ENCODE results near the gene CD68. TPM values are rescaled to one million over a fixed set of nuclear protein-coding genes. Genes with fewer than 3 reads are reported as not detected.
"Not testable (repeated sequence)": the region's sequence is repeated elsewhere in the genome, so short reads cannot be mapped to it uniquely, and the experiment has no call there.

Gene CD68
- total and polyA plus RNA-seq, 4 donors, result 33.3 to 595 (median 395) TPM

DNA sequence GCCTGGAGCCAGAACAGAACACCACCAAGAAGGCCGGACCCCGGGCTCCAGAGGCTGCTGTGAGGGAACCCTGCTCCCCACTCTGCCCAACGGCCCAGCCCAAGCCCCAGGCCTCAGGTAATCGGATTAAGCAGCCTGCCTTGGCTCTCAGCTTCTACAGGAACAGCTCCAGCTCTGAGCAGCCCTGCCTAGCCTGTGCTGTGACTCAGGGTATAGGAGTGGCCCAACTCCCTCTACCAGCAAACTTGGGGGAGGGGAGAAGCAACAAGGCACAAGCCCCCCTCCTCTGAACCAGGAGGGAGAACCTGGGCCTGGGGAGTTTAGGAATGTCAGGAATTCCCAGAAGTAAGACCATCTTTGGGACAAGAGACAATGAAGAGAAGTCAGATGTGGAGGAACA, 11.3 kb downstream of the CD68 start:
- TF ChIP-seq, protein P1, sequence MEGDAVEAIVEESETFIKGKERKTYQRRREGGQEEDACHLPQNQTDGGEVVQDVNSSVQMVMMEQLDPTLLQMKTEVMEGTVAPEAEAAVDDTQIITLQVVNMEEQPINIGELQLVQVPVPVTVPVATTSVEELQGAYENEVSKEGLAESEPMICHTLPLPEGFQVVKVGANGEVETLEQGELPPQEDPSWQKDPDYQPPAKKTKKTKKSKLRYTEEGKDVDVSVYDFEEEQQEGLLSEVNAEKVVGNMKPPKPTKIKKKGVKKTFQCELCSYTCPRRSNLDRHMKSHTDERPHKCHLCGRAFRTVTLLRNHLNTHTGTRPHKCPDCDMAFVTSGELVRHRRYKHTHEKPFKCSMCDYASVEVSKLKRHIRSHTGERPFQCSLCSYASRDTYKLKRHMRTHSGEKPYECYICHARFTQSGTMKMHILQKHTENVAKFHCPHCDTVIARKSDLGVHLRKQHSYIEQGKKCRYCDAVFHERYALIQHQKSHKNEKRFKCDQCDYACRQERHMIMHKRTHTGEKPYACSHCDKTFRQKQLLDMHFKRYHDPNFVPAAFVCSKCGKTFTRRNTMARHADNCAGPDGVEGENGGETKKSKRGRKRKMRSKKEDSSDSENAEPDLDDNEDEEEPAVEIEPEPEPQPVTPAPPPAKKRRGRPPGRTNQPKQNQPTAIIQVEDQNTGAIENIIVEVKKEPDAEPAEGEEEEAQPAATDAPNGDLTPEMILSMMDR (IDR thresholded peaks at IDR 0.05; ENCODE audit: control extremely low read depth, extremely low read depth), result no peak
- 78 to 82% methylated on average over 4 of the region's 4 CpGs for WGBS, 2 donors
- Histone ChIP-seq H3K36me3 (ENCODE audit: control insufficient read depth in 4 of 4, insufficient read depth in 4 of 4, low read length in 4 of 4) (peaks cover 37 to 53% (median 46%) of the 10 kb centered on the region in 4 donors), H3K4me1 (ENCODE audit: control insufficient read depth in 5 of 5, insufficient read depth in 5 of 5, low read length in 5 of 5) (peaks cover 0 to 7% (median 6%) of the 10 kb centered on the region in 5 donors), H3K4me3 (no peak overlapping the region), H3K27me3 (ENCODE audit: control insufficient read depth in 3 of 3, insufficient read depth in 3 of 3, low read length in 2 of 3) (no peaks in the 10 kb centered on the region), H3K9ac (ENCODE audit: insufficient read depth in 1 of 2, low read length in 2 of 2) (no peak overlapping the region), H3K27ac (ENCODE audit: low read depth in 1 of 2, low read length in 1 of 2) (no peak overlapping the region), H3K9me3 (ENCODE audit: control insufficient read depth in 4 of 4, insufficient read depth in 3 of 4, low read length in 3 of 4) (no peaks in the 10 kb centered on the region)
- ATAC-seq (ENCODE audit: insufficient read depth, low FRiP score) (no peak), DNase-seq (no peak)

GRCh38 chr17:7591596-7591995, 12.2 kb downstream of the CD68 start:
- H3K9me3 ChIP-seq (ENCODE audit: control insufficient read depth in 4 of 4, insufficient read depth in 3 of 4, low read length in 3 of 4), result no peaks in the 10 kb centered on the region
- H3K27me3 ChIP-seq (ENCODE audit: control insufficient read depth in 3 of 3, insufficient read depth in 3 of 3, low read length in 2 of 3), result no peaks in the 10 kb centered on the region
- WGBS, 2 donors, result 95% methylated on average over 5 of the region's 5 CpGs
- TF ChIP-seq, protein P1 (IDR thresholded peaks at IDR 0.05; ENCODE audit: control extremely low read depth, extremely low read depth), result no peak
- no peak for ATAC-seq (ENCODE audit: insufficient read depth, low FRiP score)
- H3K4me1 ChIP-seq (ENCODE audit: control insufficient read depth in 5 of 5, insufficient read depth in 5 of 5, low read length in 5 of 5), result peaks cover 0 to 7% (median 6%) of the 10 kb centered on the region in 5 donors
- H3K9ac ChIP-seq (ENCODE audit: insufficient read depth in 1 of 2, low read length in 2 of 2), result no peak overlapping the region
- DNase-seq, result no peak
- H3K27ac ChIP-seq (ENCODE audit: low read depth in 1 of 2, low read length in 1 of 2), result no peak overlapping the region
- H3K36me3 ChIP-seq (ENCODE audit: control insufficient read depth in 4 of 4, insufficient read depth in 4 of 4, low read length in 4 of 4), result peaks cover 37 to 55% (median 50%) of the 10 kb centered on the region in 4 donors
- no peak overlapping the region for H3K4me3 ChIP-seq

DNA sequence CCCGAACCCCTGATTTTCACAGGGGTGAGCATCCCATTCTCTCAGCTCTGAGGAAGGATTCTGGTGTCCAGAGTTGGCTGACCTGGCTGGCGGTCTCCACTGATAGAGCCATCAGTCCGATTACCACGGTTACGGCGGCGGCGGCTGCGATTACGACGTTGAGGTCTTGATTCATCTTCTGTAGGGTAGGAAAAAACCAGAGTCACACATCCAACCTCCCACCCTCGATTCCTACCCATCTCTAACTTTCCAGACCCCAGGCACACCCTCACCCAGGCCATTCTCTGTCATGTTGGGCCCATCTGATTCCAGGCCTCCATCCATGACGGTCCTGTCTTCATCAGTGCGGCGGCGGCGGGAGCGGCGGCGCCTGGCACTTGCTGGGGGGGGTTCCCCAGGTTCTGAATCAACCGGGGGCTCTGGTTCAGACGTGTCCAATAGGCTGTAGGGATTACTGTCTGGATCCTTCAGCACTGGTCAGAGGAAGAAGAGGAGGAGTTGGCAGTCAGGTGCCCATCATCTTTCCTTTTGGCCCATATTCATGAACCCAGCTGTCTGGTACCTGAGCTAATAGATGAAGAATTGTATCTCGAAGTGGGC, 13.1 kb downstream of the CD68 start:
- TF ChIP-seq, protein P1 (IDR thresholded peaks at IDR 0.05; ENCODE audit: control extremely low read depth, extremely low read depth), result no peak

DNA sequence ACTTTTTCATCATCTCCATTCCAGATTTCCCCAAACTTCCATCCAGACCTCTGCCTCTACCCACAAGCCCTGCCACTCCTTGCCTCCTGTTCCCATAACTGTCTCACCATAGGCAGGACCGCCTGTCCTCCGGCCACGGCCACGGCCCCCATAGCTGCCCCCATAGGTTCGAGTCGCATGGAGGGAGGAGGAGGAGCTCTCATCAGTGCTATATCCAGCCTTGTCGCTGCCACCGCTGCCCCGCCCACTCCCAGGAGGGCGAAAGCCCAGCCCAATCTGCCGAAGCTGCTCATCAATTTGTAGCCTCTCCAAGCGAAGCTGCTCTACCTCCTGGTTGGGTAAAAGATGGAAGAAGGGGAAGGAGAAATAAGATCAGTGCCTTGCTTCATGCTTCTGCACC, 13.9 kb downstream of the CD68 start:
- ATAC-seq (ENCODE audit: insufficient read depth, low FRiP score), result no peak
- 92% methylated on average over 12 of the region's 12 CpGs for WGBS, 2 donors
- no peak overlapping the region for H3K9ac ChIP-seq (ENCODE audit: insufficient read depth in 1 of 2, low read length in 2 of 2)
- H3K9me3 ChIP-seq (ENCODE audit: control insufficient read depth in 4 of 4, insufficient read depth in 3 of 4, low read length in 3 of 4), result no peaks in the 10 kb centered on the region
- TF ChIP-seq, protein P1 (IDR thresholded peaks at IDR 0.05; ENCODE audit: control extremely low read depth, extremely low read depth), result no peak
- H3K4me1 ChIP-seq (ENCODE audit: control insufficient read depth in 5 of 5, insufficient read depth in 5 of 5, low read length in 5 of 5), result peaks cover 0 to 7% (median 6%) of the 10 kb centered on the region in 5 donors
- H3K4me3 ChIP-seq, result no peak overlapping the region
- no peaks in the 10 kb centered on the region for H3K27me3 ChIP-seq (ENCODE audit: control insufficient read depth in 3 of 3, insufficient read depth in 3 of 3, low read length in 2 of 3)
- H3K36me3 ChIP-seq (ENCODE audit: control insufficient read depth in 4 of 4, insufficient read depth in 4 of 4, low read length in 4 of 4), result peaks cover 37 to 52% (median 46%) of the 10 kb centered on the region in 4 donors
- H3K27ac ChIP-seq (ENCODE audit: low read depth in 1 of 2, low read length in 1 of 2), result no peak overlapping the region
- no peak for DNase-seq

More for the DNA sequence above, 13.1 kb downstream of the CD68 start:
- H3K27ac ChIP-seq (ENCODE audit: low read depth in 1 of 2, low read length in 1 of 2), result no peak overlapping the region
- H3K27me3 ChIP-seq (ENCODE audit: control insufficient read depth in 3 of 3, insufficient read depth in 3 of 3, low read length in 2 of 3), result no peaks in the 10 kb centered on the region
- WGBS, 2 donors, result 93 to 94% methylated on average over 23 of the region's 23 CpGs
- no peak for ATAC-seq (ENCODE audit: insufficient read depth, low FRiP score)
- DNase-seq, result no peak
- H3K9me3 ChIP-seq (ENCODE audit: control insufficient read depth in 4 of 4, insufficient read depth in 3 of 4, low read length in 3 of 4), result no peaks in the 10 kb centered on the region
- no peak overlapping the region for H3K9ac ChIP-seq (ENCODE audit: insufficient read depth in 1 of 2, low read length in 2 of 2)
- H3K36me3 ChIP-seq (ENCODE audit: control insufficient read depth in 4 of 4, insufficient read depth in 4 of 4, low read length in 4 of 4), result peaks cover 37 to 55% (median 48%) of the 10 kb centered on the region in 4 donors
- H3K4me1 ChIP-seq (ENCODE audit: control insufficient read depth in 5 of 5, insufficient read depth in 5 of 5, low read length in 5 of 5), result peaks cover 0 to 7% (median 6%) of the 10 kb centered on the region in 5 donors
- H3K4me3 ChIP-seq, result no peak overlapping the region

DNA sequence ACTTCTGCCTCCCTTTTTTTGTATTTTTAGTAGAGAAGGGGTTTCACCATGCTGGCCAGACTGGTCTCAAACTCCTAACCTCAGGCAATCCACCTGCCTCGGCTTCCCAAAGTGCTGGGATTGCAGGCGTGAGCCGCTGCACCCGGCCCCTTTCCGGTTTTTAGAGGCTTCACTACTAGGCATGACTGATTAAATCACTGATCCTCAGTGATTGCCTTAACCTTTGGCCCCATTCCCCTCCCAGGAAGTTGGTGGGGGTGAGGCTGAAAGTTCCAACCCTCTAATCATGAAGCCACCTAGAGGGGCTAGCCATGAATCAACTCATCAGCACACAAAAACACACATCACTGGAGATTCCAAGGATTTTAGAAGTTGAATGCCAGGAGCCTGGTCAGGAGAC, 18.1 kb downstream of the CD68 start:
- not testable (repeated sequence) for ATAC-seq (ENCODE audit: insufficient read depth, low FRiP score)

More for the DNA sequence above, 18.1 kb downstream of the CD68 start:
- 87 to 98% methylated on average over 5 of the region's 5 CpGs for WGBS, 2 donors
- H3K36me3 ChIP-seq (ENCODE audit: control insufficient read depth in 4 of 4, insufficient read depth in 4 of 4, low read length in 4 of 4), result peaks cover 46 to 54% (median 49%) of the 10 kb centered on the region in 4 donors
- DNase-seq; H3K9me3 ChIP-seq (ENCODE audit: control insufficient read depth in 4 of 4, insufficient read depth in 3 of 4, low read length in 3 of 4); H3K27ac ChIP-seq (ENCODE audit: low read depth in 1 of 2, low read length in 1 of 2); H3K4me3 ChIP-seq; H3K4me1 ChIP-seq (ENCODE audit: control insufficient read depth in 5 of 5, insufficient read depth in 5 of 5, low read length in 5 of 5); H3K9ac ChIP-seq (ENCODE audit: insufficient read depth in 1 of 2, low read length in 2 of 2); H3K27me3 ChIP-seq (ENCODE audit: control insufficient read depth in 3 of 3, insufficient read depth in 3 of 3, low read length in 2 of 3): not testable (repeated sequence)
